ENCODE measurements around the gene CETP.

The CETP gene

DNA sequence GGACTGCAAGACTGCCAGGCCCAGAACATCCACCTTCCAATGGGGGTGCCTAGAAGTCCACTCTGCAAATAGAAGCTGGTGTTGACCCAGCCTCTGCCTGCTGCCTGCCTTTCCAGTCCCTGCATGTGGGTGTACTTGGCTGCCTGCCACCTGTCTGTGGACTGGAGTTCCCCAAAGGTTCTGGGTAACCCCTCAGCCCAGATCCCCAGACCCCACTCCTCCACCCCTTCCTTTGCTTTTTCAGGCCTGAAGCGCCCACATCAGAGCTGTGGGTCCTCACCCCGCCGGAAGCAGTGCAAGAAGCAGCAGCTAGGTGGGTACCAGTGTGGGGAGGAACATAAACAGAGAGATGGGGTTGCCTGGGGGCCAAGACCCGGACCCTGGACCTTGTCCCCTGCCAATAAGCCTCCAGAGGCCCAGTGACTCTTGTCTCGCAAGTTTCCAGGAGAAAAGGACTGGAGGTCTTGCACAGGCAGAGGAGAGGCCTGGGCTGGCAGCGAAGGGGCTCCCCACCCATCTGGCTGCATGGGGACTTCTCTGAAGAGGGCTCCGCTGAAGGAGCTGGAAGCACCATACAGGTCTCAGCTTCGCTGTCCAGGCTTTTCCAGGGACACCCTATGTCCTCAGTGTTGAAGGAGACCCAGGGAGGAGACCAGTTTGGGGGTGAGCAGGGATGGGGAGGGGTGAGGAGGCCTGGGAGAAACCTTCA is 61.9 kb downstream of the CETP start:
- no peak for TF ChIP-seq CTCF (conservative IDR thresholded peaks at IDR 0.05; ENCODE audit: low read depth, low read length)
- DNase-seq (ENCODE audit: low read depth) = no peak

GRCh38 chr16:57024894-57025680 is 63.3 kb downstream of the CETP start:
- DNase-seq (ENCODE audit: low read depth) = no peak
- no peak overlapping the region for H3K4me3 ChIP-seq (ENCODE audit: low read depth, low read length)
- TF ChIP-seq CTCF (conservative IDR thresholded peaks at IDR 0.05; ENCODE audit: low read depth, low read length) = no peak

More for the DNA sequence above, 61.9 kb downstream of the CETP start:
- H3K4me3 ChIP-seq (ENCODE audit: low read depth, low read length) = no peak overlapping the region

- DNase-seq (ENCODE audit: low read depth) = no peak
- no peak overlapping the region for H3K4me3 ChIP-seq (ENCODE audit: low read depth, low read length)
- no peak for TF ChIP-seq CTCF (conservative IDR thresholded peaks at IDR 0.05; ENCODE audit: low read depth, low read length)
These were observed 64.4 kb downstream of the CETP start for GRCh38 chr16:57025941-57026777.

- no peak for TF ChIP-seq CTCF (conservative IDR thresholded peaks at IDR 0.05; ENCODE audit: low read depth, low read length)
- no peak overlapping the region for H3K4me3 ChIP-seq (ENCODE audit: low read depth, low read length)
- no peak for DNase-seq (ENCODE audit: low read depth)
These were observed 65.0 kb downstream of the CETP start for GRCh38 chr16:57026778-57027062.

GRCh38 chr16:57027067-57027466 is 65.3 kb downstream of the CETP start:
- TF ChIP-seq CTCF (conservative IDR thresholded peaks at IDR 0.05; ENCODE audit: low read depth, low read length) = no peak
- H3K4me3 ChIP-seq (ENCODE audit: low read depth, low read length) = no peak overlapping the region
- no peak for DNase-seq (ENCODE audit: low read depth)

- no peak overlapping the region for H3K4me3 ChIP-seq (ENCODE audit: low read depth, low read length)
- DNase-seq (ENCODE audit: low read depth) = no peak
- TF ChIP-seq CTCF (conservative IDR thresholded peaks at IDR 0.05; ENCODE audit: low read depth, low read length) = no peak
These were observed 66.3 kb downstream of the CETP start for GRCh38 chr16:57028086-57028485.
